K562 (cell line): Measurements from ENCODE around the gene GNAZ. TPM values are rescaled to one million over a fixed set of nuclear protein-coding genes. Genes with fewer than 3 reads are reported as not detected.
A peak's percentile ranks its signal among the peaks of the same experiment; 100 is the strongest.

ENCODE experiments used
- HCFC1 ChIP-seq: IDR thresholded peaks from 2 replicates; pipeline ENCODE4 v1.6.1; 2012; ENCODE audit warnings: low read depth, low read length, improper control_type of control experiment
- JUND ChIP-seq, 2 experiments: IDR thresholded peaks; 2 replicates in 1 of 2; 3 replicates in 1 of 2; pipeline ENCODE4 v1.6.1; 2011; ENCODE audit warnings: borderline replicate concordance in 2 of 2, low read depth in 2 of 2, low read length in 2 of 2, improper control_type of control experiment in 1 of 2, missing biosample characterization in 1 of 2, missing genetic modification characterization in 1 of 2, missing genetic modification reagents in 1 of 2
- LCOR ChIP-seq: sonication (generic); formaldehyde crosslinking; IDR thresholded peaks from 2 replicates; pipeline ENCODE4 v1.8.0; 2022; ENCODE audit warnings: mild to moderate bottlenecking, missing genetic modification reagents
- RCOR1 ChIP-seq, 2 experiments: IDR thresholded peaks; 2 replicates each; pipeline ENCODE4 v1.6.1; 2012; ENCODE audit warnings: low read depth in 2 of 2, low read length in 2 of 2, borderline replicate concordance in 1 of 2, improper control_type of control experiment in 1 of 2
- ZBTB17 ChIP-seq: fragments of 450-650 bp; formaldehyde crosslinking; IDR thresholded peaks from 2 replicates; pipeline ENCODE4 v1.4.0; 2020; ENCODE audit warnings: mild to moderate bottlenecking
- polyA plus RNA-seq, 8 experiments: library from polyadenylated mRNA; depleted of rRNA in 4 of 8; stranded (reverse) in 5 of 8; unstranded in 3 of 8; fragments of >200 nt; fragmentation: Nextera tagmentation in 2 of 8; fragmentation: Illumina TruSeq in 1 of 8; extraction: Ambion mirVana in 2 of 8; extraction: Trizol in 1 of 8; gene quantifications; 2 replicates each; pipeline versions ENCODE4 v1.2.1 to v1.2.3, GENCODE V29; 2011 to 2014; ENCODE audit warnings: inconsistent platforms in 1 of 8, missing spikeins in 1 of 8
- small RNA-seq: library from RNA; depleted of rRNA; stranded (forward); fragments of <200 nt; gene quantifications from one replicate; pipeline ENCODE3, GENCODE V24; 2014
- total RNA-seq, 7 experiments: library from RNA; depleted of rRNA in 6 of 7; stranded (reverse); fragments of >200 nt in 6 of 7; fragmentation: Illumina TruSeq in 2 of 7; extraction: Trizol in 2 of 7; gene quantifications; 2 replicates each; pipeline versions ENCODE4 v1.2.1 to v1.2.3, GENCODE V29; 2011 to 2021; ENCODE audit warnings: low replicate concordance in 1 of 7
- TF ChIP-seq, protein P1 (sequence below): sonication (generic); formaldehyde crosslinking; IDR thresholded peaks from 2 replicates; pipeline ENCODE4 v1.8.1; 2023; ENCODE audit warnings: mild to moderate bottlenecking, missing genetic modification reagents, moderate library complexity
- TF ChIP-seq, protein P2 (sequence below): fragments of 450-650 bp; conservative IDR thresholded peaks from 2 replicates; pipeline ENCODE4 v1.6.1; 2016; ENCODE audit warnings: missing genetic modification characterization, low read depth, mild to moderate bottlenecking, control low read depth, missing compliant biosample characterization

Gene GNAZ
- total and polyA plus RNA-seq, 9 of the 15 experiments (the other 6 are each of a cell fraction or from before 2014, with no cell fraction given), result 0.04 to 0.22 (median 0.13) TPM; not detected in 3

DNA sequence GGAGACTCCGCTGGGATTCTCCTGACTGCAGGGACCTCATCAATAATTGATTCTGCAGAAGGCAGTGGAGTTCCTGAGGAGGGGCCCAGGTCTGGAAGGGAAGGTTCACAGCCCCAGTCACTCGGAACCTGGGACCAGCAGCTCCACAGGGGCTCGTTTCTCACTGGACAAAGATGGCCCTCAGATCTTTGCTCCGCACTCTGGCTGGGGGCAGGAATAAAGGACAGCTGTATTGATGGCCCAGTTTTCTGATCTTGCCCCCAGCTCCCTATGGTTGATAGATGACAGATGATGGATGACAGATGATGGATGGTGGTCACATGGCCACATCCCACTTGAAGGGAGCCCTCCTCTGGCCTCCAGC lies 98.7 kb downstream of the GNAZ start (continued):
- TF ChIP-seq, protein P1, sequence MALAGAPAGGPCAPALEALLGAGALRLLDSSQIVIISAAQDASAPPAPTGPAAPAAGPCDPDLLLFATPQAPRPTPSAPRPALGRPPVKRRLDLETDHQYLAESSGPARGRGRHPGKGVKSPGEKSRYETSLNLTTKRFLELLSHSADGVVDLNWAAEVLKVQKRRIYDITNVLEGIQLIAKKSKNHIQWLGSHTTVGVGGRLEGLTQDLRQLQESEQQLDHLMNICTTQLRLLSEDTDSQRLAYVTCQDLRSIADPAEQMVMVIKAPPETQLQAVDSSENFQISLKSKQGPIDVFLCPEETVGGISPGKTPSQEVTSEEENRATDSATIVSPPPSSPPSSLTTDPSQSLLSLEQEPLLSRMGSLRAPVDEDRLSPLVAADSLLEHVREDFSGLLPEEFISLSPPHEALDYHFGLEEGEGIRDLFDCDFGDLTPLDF (CRISPR knock-in tag), result 0 out of 2 replicates have a peak, but pooled peaks have one; percentile 28
- TF ChIP-seq JUND (IDR thresholded peaks at IDR 0.05; ENCODE audit: borderline replicate concordance, low read depth, low read length) (no peak), JUND (tag; IDR thresholded peaks at IDR 0.05; ENCODE audit: borderline replicate concordance, low read depth, low read length) (no peak), LCOR (CRISPR knock-in tag) (no peak), HCFC1 (0 out of 2 replicates have a peak, but pooled peaks have one; percentile 23), ZBTB17 (CRISPR knock-in tag) (no peak), RCOR1 (IDR thresholded peaks at IDR 0.05; ENCODE audit: borderline replicate concordance in 1 of 2, low read depth in 2 of 2, low read length in 2 of 2) (0 out of 4 replicates have a peak, but pooled peaks of 1 of the 2 experiments have one; percentile 27)
- TF ChIP-seq, protein P2, sequence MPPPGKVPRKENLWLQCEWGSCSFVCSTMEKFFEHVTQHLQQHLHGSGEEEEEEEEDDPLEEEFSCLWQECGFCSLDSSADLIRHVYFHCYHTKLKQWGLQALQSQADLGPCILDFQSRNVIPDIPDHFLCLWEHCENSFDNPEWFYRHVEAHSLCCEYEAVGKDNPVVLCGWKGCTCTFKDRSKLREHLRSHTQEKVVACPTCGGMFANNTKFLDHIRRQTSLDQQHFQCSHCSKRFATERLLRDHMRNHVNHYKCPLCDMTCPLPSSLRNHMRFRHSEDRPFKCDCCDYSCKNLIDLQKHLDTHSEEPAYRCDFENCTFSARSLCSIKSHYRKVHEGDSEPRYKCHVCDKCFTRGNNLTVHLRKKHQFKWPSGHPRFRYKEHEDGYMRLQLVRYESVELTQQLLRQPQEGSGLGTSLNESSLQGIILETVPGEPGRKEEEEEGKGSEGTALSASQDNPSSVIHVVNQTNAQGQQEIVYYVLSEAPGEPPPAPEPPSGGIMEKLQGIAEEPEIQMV (tag), result no peak
- TF ChIP-seq, all 486 proteins: peak for 4

Small RNAs within 50 kb of the gene (small RNA-seq; reads per million reads assigned to genes)
- gene RF00017 (not detected), gene RF00066 (not detected)

Other genes starting within 250 kb of the GNAZ start
- not detected in 2 replicates for gene IGLL5, start 182.7 kb upstream of the GNAZ start, total RNA-seq (2014; rRNA removed)
- not detected in 2 replicates for gene IGLL5, start 182.7 kb upstream of the GNAZ start, total RNA-seq (2014; rRNA removed; fragmentation: Illumina TruSeq; extraction: Trizol)
- not detected in 2 replicates for gene IGLL5, start 182.7 kb upstream of the GNAZ start, total RNA-seq (2015; rRNA removed; fragmentation: Illumina TruSeq; extraction: Trizol)
- not detected in 2 replicates for gene IGLL5, start 182.7 kb upstream of the GNAZ start, total RNA-seq (2021)
- not detected in 2 replicates for gene IGLL5, start 182.7 kb upstream of the GNAZ start, polyA plus RNA-seq (2011; rRNA removed)
- gene IGLL5, start 182.7 kb upstream of the GNAZ start, polyA plus RNA-seq (2014; fragmentation: Illumina TruSeq; extraction: Trizol), result not detected in 2 replicates
- gene IGLL5, start 182.7 kb upstream of the GNAZ start, polyA plus RNA-seq (2014; fragmentation: Nextera tagmentation; extraction: Ambion mirVana), result not detected
- not detected in 2 replicates for gene IGLL5, start 182.7 kb upstream of the GNAZ start, polyA plus RNA-seq (2014; rRNA removed)
- gene RSPH14, start 71.5 kb downstream of the GNAZ start, total RNA-seq (2014; rRNA removed), result not detected in 2 replicates
- gene RSPH14, start 71.5 kb downstream of the GNAZ start, total RNA-seq (2014; rRNA removed; fragmentation: Illumina TruSeq; extraction: Trizol), result not detected in 2 replicates
- gene RSPH14, start 71.5 kb downstream of the GNAZ start, total RNA-seq (2015; rRNA removed; fragmentation: Illumina TruSeq; extraction: Trizol), result not detected in 2 replicates
- not detected in 2 replicates for gene RSPH14, start 71.5 kb downstream of the GNAZ start, total RNA-seq (2021)
- gene RSPH14, start 71.5 kb downstream of the GNAZ start, polyA plus RNA-seq (2011; rRNA removed), result 0.24 TPM in 1 of 2 replicates, not detected in the other
- not detected in 2 replicates for gene RSPH14, start 71.5 kb downstream of the GNAZ start, polyA plus RNA-seq (2014; fragmentation: Illumina TruSeq; extraction: Trizol)
- gene RSPH14, start 71.5 kb downstream of the GNAZ start, polyA plus RNA-seq (2014; fragmentation: Nextera tagmentation; extraction: Ambion mirVana), result under 1 TPM in 1 of 2 experiments, not detected in 1; 0.35 TPM
- gene RSPH14, start 71.5 kb downstream of the GNAZ start, polyA plus RNA-seq (2014; rRNA removed), result not detected in 2 replicates
- 0.04 and 0.50 TPM in 2 replicates for gene RAB36, start 75.0 kb downstream of the GNAZ start, total RNA-seq (2014; rRNA removed)
- not detected in 2 replicates for gene RAB36, start 75.0 kb downstream of the GNAZ start, total RNA-seq (2014; rRNA removed; fragmentation: Illumina TruSeq; extraction: Trizol)
- gene RAB36, start 75.0 kb downstream of the GNAZ start, total RNA-seq (2015; rRNA removed; fragmentation: Illumina TruSeq; extraction: Trizol), result not detected in 2 replicates
- 0.09 TPM in 1 of 2 replicates, not detected in the other for gene RAB36, start 75.0 kb downstream of the GNAZ start, total RNA-seq (2021)
- 0.01 and 0.04 TPM in 2 replicates for gene RAB36, start 75.0 kb downstream of the GNAZ start, polyA plus RNA-seq (2011; rRNA removed)
- gene RAB36, start 75.0 kb downstream of the GNAZ start, polyA plus RNA-seq (2014; fragmentation: Illumina TruSeq; extraction: Trizol), result not detected in 2 replicates
- under 1 TPM; 0.04 to 0.08 TPM for gene RAB36, start 75.0 kb downstream of the GNAZ start, polyA plus RNA-seq (2014; fragmentation: Nextera tagmentation; extraction: Ambion mirVana)
- 0.08 TPM in 1 of 2 replicates, not detected in the other for gene RAB36, start 75.0 kb downstream of the GNAZ start, polyA plus RNA-seq (2014; rRNA removed)
- 81.7 and 100 TPM in 2 replicates for gene BCR, start 110.0 kb downstream of the GNAZ start, total RNA-seq (2014; rRNA removed)
- gene BCR, start 110.0 kb downstream of the GNAZ start, total RNA-seq (2014; rRNA removed; fragmentation: Illumina TruSeq; extraction: Trizol), result 27.5 and 45.6 TPM in 2 replicates
- 65.7 and 68.4 TPM in 2 replicates for gene BCR, start 110.0 kb downstream of the GNAZ start, total RNA-seq (2015; rRNA removed; fragmentation: Illumina TruSeq; extraction: Trizol)
- gene BCR, start 110.0 kb downstream of the GNAZ start, total RNA-seq (2021), result 144 and 150 TPM in 2 replicates
- 20.9 and 36.8 TPM in 2 replicates for gene BCR, start 110.0 kb downstream of the GNAZ start, polyA plus RNA-seq (2011; rRNA removed)
- gene BCR, start 110.0 kb downstream of the GNAZ start, polyA plus RNA-seq (2014; fragmentation: Illumina TruSeq; extraction: Trizol), result 45.8 and 60.4 TPM in 2 replicates
- gene BCR, start 110.0 kb downstream of the GNAZ start, polyA plus RNA-seq (2014; fragmentation: Nextera tagmentation; extraction: Ambion mirVana), result under 1 TPM; 0.41 to 0.70 TPM
- 34.9 and 36.1 TPM in 2 replicates for gene BCR, start 110.0 kb downstream of the GNAZ start, polyA plus RNA-seq (2014; rRNA removed)